Astrocyte (in vitro differentiated cells and primary cell): ENCODE data around the gene PTCRA.

ENCODE experiments used
- EZH2 ChIP-seq: IDR thresholded peaks from 2 replicates; pipeline ENCODE4 v1.6.1; 2012; ENCODE audit warnings: mild to moderate bottlenecking, low read length, inconsistent platforms; ENCODE audit not compliant: insufficient read depth
- TF ChIP-seq, protein P1 (sequence below): IDR thresholded peaks from 2 replicates; pipeline ENCODE4 v1.5.1; 2011; ENCODE audit warnings: low read depth, mild to moderate bottlenecking, inconsistent platforms, low read length, moderate library complexity; ENCODE audit not compliant: insufficient read depth

DNA sequence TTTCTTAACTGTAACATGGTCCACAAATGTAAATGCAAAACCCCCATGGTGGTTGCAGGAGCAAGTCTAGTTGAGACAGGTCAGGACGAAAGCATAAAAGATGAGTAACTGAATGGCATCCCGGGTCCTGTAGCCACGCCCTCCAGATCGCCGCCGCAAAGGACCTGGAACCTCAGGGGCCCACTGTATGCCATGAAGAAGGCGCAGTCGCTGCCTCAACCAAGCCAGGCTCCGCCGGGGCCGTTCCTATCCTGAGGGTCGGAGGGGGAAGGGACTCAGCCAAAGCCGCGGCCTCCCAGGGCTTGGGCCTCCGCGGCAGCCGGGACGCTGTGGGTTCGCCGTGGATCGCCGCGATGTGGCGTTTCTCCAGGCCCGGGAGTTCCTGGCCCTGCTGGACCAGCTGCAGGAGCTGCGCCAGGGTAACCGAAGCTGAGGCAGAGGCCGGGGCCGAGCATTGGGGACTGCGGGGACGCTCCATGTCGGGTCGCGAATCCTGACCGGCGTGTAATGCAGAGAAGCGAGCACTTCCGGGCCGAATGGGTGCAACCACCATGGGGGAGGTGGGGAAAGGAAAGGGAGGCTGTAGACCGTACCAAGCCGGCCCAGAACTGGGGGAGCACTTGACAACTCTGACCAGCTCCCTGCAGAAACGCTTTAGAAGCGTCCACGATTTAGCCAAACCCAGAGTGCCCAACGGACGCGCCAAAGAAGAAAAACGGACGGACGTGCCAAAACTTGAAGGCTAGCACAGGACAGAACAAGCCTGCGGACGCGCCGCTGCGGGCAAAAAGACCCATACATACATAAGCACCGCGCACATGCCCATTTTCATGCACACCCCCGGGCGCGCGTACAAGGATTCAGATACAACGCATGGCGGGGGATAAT is 25.3 kb upstream of the PTCRA start:
- TF ChIP-seq, protein P1, sequence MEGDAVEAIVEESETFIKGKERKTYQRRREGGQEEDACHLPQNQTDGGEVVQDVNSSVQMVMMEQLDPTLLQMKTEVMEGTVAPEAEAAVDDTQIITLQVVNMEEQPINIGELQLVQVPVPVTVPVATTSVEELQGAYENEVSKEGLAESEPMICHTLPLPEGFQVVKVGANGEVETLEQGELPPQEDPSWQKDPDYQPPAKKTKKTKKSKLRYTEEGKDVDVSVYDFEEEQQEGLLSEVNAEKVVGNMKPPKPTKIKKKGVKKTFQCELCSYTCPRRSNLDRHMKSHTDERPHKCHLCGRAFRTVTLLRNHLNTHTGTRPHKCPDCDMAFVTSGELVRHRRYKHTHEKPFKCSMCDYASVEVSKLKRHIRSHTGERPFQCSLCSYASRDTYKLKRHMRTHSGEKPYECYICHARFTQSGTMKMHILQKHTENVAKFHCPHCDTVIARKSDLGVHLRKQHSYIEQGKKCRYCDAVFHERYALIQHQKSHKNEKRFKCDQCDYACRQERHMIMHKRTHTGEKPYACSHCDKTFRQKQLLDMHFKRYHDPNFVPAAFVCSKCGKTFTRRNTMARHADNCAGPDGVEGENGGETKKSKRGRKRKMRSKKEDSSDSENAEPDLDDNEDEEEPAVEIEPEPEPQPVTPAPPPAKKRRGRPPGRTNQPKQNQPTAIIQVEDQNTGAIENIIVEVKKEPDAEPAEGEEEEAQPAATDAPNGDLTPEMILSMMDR = no peak
- TF ChIP-seq EZH2 = no peak
